ENCODE measurements around the gene SMARCD2. TPM values are rescaled to one million over a fixed set of nuclear protein-coding genes. Genes with fewer than 3 reads are reported as not detected.

Gene SMARCD2
- total RNA-seq, 1 donor from 2014 or later: 78.0 TPM

- Histone ChIP-seq H3K27ac (peak overlapping the region; percentile 89 to 97), H3K4me3 (peak overlapping the region; percentile 83 to 98), H3K36me3 (peaks cover 3 to 4% of the 10 kb centered on the region in 2 donors), H3K9me3 (no peaks in the 10 kb centered on the region), H3K27me3 (no peaks in the 10 kb centered on the region), H3K4me1 (peaks cover 34 to 51% of the 10 kb centered on the region in 2 donors)
- no peak for TF ChIP-seq CTCF (IDR thresholded peaks at IDR 0.05)
- intact Hi-C loops (cut with DNase I): loop anchor here (1.0 kb wide), 1 partner anchor 69 kb away; the partner anchor contains the start of gene CCDC47
- peak in 1 of 2 donors; percentile 77 for DNase-seq (ENCODE audit: low spot score in 2 of 2)
Measured at GRCh38 chr17:63842173-63842539, 329 bp downstream of the SMARCD2 start.

GRCh38 chr17:63841350-63842172 is 924 bp downstream of the SMARCD2 start:
- no peak for TF ChIP-seq CTCF (IDR thresholded peaks at IDR 0.05)
- Histone ChIP-seq H3K27ac (peak overlapping the region; percentile 89 to 97), H3K4me1 (peaks cover 34 to 52% of the 10 kb centered on the region in 2 donors), H3K9me3 (no peaks in the 10 kb centered on the region), H3K36me3 (peaks cover 9% of the 10 kb centered on the region in 2 donors), H3K4me3 (peak overlapping the region; percentile 83 to 98), H3K27me3 (no peaks in the 10 kb centered on the region)
- intact Hi-C loops (cut with DNase I): loop anchor here (1.0 kb wide), 1 partner anchor 68 kb away; the partner anchor contains the start of gene CCDC47
- peak in 1 of 2 donors; percentile 81 for DNase-seq (ENCODE audit: low spot score in 2 of 2)

DNA sequence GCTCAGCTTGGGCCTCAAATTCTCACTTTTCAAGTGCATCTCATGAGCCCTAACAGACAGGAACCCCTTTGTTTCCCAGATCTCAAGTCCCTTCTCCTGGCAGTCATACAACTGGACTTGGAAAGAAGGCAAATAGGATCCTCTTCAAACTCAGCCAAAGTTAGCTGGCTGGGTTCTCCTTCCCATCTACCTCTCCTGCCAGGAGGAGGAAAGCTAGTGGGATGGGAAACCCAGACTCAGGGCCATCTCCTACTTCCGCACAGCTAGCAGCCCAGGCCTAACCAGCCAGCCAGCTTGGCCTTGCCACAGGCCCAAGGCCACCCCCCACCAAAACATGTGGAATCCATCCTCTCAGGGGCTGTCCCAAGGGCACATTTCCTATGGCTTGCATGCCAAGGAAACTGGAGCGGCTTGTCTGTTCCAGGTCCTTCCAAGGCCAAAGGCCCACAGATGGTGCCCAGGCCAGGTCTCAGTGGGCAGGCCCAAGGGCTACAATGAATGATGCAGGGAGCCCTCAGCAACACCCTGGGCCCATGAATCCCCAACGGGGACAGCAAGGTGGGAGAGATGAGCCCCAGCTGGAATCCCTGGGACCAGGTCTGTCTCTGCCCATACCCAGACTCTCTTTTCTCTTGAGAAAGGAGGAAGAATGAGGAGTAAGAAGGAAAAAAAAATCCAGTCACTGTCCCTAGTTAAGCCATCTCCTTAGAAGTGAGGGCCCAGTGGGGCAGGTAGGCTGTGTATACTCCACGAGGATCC is 1.7 kb downstream of the SMARCD2 start:
- Histone ChIP-seq H3K27ac (peak overlapping the region; percentile 89 to 97), H3K4me3 (peak overlapping the region; percentile 83 to 98), H3K36me3 (peaks cover 13 to 16% of the 10 kb centered on the region in 2 donors), H3K27me3 (no peaks in the 10 kb centered on the region), H3K9me3 (no peaks in the 10 kb centered on the region), H3K4me1 (peaks cover 34 to 52% of the 10 kb centered on the region in 2 donors)
- TF ChIP-seq CTCF (IDR thresholded peaks at IDR 0.05): no peak
- DNase-seq (ENCODE audit: low spot score in 2 of 2): no peak
- intact Hi-C loops (cut with DNase I): no loop called here

DNA sequence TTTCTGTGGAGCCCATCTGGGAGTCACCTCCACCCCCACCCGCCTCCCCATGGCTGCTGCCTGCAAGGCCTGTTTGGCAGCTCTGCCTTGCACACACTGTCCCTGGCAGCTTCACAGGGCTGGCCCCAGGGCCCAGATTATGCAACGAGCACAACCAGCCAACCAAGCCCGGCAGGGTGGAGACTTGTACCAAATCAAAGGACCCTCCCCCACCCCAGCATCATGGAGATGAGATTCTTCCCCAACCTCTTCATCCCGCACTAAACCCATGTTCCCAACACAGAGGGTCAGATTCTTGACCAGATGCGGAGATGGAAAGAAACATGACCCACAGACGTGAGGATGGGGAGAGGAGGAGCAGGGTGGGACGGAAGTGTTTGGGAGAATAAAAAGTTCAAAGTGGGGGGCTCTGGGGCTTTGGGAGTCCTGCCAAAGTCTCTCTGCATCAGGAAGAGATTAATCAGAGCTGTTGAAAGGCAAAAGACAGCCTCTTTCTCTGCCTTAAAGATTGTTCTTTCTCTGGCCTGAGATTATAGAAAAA is 3.8 kb downstream of the SMARCD2 start:
- Histone ChIP-seq H3K9me3 (no peaks in the 10 kb centered on the region), H3K4me1 (peaks cover 31 to 47% of the 10 kb centered on the region in 2 donors), H3K27me3 (no peaks in the 10 kb centered on the region), H3K36me3 (peaks cover 32 to 36% of the 10 kb centered on the region in 2 donors), H3K4me3 (peak overlapping the region; percentile 41 to 98), H3K27ac (peak overlapping the region; percentile 89 to 97)
- peak in 1 of 3 experiments; percentile 4 for TF ChIP-seq CTCF (IDR thresholded peaks at IDR 0.05)
- intact Hi-C loops (cut with DNase I): no loop called here
- DNase-seq (ENCODE audit: low spot score in 2 of 2): peak; percentile 80 to 96

DNA sequence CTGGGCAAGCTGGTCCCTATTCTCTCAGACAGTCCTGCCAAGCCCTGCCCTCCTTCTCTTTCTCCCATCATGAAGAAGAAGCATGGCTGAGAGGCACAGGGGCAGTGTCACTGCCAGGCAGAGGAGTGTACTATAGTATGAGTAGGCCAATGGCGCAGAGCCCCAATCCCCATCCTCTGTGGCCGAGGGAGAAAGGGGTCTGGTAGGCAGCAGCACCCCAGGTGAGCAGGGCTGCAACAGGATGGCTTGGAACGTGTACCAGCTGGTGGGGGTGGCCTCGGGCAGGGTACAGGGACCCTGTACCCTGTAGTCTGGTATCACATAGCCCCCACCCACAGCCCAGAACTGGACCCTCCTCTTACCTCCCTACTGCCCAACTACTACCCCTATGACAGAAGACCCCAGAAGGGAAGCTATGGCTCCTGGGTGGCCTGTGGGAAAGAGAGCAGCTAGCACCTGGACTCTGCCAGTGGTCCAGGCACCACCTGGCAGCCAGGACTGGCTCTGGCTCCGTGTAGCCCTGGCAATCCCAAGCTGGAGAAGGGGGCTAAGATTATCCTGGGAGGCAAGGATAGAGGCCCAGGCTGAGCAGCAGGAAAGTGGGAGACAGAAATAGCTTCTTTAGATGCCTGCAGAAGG is 4.4 kb downstream of the SMARCD2 start:
- H3K27me3 ChIP-seq: no peaks in the 10 kb centered on the region
- peaks cover 31 to 46% of the 10 kb centered on the region in 2 donors for H3K4me1 ChIP-seq
- H3K36me3 ChIP-seq: peaks cover 38 to 42% of the 10 kb centered on the region in 2 donors
- H3K9me3 ChIP-seq: no peaks in the 10 kb centered on the region
- peak overlapping the region; percentile 41 to 98 for H3K4me3 ChIP-seq
- no peak for DNase-seq (ENCODE audit: low spot score in 2 of 2)
- TF ChIP-seq CTCF (IDR thresholded peaks at IDR 0.05): no peak
- intact Hi-C loops (cut with DNase I): no loop called here
- H3K27ac ChIP-seq: peak overlapping the region; percentile 89 to 97

Measured in ascending aorta (tissue), 2 donors.